Right ventricle myocardium superior (tissue), 1 donor: ENCODE measurements around the gene MED16. TPM values are rescaled to one million over a fixed set of nuclear protein-coding genes. Genes with fewer than 3 reads are reported as not detected.
"Not testable (repeated sequence)": the region's sequence is repeated elsewhere in the genome, so short reads cannot be mapped to it uniquely, and the experiment has no call there.

Experiments
- ATAC-seq: fragments of 200-7000 bp; cut with Tn5 transposase; one replicate; pipeline ENCODE4 v1.9.1; 2020; ENCODE audit warnings: mild to moderate bottlenecking; ENCODE audit not compliant: poor library complexity
- DNase-seq: peaks from one replicate; pipeline ENCODE4 v3.0.0-alpha.2; 2020
- intact Hi-C: fragments of 100-400 bp; cut with DNase I; formaldehyde crosslinking; loops from one replicate; pipeline ENCODE4 v1.11.2; 2022
- total RNA-seq: library from RNA; stranded (reverse); fragmentation: NEBNext Ultra II Directional; extraction: Animal tissue kit (Norgen Biotek cat#: 25700); gene quantifications from one replicate; pipeline ENCODE4 v1.2.1, GENCODE V29; 2021
- donor health status: DM: no; HTN: yes; CAD: no; lungs with severe emphysema.

Gene MED16
- total RNA-seq, 1 donor from 2014 or later = 19.1 TPM

DNA sequence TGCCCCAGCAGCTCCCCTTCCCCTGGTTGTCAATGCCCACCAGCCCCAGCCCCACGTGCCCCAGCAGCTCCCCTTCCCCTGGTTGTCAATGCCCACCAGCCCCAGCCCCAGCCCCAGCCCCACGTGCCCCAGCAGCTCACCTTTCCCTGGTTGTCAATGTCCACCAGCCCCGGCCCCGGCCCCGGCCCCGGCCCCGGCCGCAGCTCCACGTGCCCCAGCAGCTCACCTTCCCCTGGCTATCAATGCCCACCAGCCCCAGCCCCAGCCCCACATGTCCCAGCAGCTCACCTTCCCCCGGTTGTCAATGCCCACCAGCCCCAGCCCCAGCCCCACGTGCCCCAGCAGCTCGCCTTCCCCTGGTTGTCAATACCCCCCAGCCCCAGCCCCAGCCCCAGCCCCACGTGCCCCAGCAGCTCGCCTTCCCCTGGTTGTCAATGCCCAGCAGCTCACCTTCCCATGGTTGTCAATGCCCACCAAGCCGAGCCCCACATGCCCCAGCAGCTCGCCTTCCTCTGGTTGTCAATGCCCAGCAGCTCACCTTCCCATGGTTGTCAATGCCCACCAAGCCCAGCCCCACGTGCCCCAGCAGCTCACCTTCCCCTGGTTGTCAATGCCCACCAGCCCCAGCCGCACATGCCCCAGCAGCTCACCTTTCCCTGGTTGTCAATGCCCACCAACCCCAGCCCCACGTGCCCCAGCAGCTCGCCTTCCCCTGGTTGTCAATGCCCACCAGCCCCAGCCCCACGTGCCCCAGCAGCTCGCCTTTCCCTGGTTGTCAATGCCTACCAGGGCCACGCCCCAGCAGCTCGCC, 14.0 kb downstream of the MED16 start:
- intact Hi-C loops, ATAC-seq, DNase-seq: not testable (repeated sequence)

DNA sequence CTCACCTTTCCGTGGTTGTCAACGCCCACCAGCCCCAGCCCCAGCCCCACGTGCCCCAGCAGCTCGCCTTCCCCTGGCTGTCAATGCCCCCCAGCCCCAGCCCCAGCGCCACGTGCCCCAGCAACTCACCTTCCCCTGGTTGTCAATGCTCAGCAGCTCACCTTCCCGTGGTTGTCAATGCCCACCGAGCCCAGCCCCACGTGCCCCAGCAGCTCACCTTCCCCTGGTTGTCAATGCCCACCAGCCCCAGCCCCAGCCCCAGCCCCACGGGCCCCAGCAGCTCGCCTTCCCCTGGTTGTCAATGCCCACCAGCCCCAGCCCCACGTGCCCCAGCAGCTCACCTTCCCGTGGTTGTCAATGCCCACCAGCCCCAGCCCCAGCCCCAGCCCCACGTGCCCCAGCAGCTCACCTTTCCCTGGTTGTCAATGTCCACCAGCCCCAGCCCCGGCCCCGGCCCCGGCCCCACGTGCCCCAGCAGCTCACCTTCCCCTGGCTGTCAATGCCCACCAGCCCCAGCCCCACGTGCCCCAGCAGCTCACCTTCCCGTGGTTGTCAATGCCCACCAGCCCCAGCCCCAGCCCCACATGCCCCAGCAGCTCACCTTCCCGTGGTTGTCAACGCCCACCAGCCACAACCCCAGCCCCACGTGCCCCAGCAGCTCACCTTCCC, 14.9 kb downstream of the MED16 start:
- intact Hi-C loops, DNase-seq, ATAC-seq: not testable (repeated sequence)

DNA sequence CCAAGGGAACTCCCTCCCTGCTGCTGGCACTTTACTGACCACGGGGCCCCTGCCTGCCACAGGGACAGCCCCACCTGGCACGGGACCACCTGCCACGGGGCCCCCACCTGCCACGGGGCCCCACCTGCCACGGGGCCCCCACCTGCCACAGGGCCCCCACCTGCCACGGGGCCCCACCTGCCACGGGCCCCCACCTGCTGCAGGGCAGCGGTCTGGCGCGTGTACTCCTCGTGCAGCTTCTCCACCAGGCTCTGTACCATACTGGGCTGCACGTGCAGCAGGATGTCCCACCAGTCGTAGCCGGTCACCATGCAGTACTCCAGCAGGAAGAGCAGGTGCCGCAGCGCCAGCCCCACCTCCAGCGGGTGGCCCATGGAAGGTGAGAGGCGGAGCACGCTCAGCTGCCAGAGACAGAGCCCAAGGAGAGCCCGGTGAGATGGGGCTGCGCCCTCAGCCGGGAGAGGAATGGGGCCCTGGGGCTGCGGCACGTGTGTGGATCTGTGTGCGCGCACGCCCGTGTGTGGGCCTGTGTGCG, 16.1 kb downstream of the MED16 start:
- no peak for ATAC-seq
- no peak for DNase-seq
- intact Hi-C loops = no loop called here

DNA sequence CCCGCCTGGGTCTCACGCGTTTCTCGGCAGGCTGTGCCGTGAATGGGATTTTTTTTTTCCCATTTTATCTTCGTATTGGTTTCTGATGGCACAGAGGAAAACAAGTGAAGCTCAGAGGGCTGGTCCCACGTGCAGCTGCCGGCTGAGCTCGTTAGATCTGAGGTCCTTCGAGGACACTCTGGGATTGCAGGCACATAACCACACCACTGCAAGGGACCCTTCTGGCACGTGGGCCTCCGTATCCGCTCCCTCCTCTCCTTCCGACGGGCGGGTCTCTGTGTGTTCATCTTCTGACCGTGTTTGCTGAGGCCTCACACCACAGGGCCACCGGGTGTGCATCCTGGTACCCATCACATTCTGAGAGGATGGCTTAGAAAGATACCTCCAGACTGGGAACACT, 16.9 kb downstream of the MED16 start:
- no peak for DNase-seq
- ATAC-seq = no peak
- intact Hi-C loops = no loop called here

DNA sequence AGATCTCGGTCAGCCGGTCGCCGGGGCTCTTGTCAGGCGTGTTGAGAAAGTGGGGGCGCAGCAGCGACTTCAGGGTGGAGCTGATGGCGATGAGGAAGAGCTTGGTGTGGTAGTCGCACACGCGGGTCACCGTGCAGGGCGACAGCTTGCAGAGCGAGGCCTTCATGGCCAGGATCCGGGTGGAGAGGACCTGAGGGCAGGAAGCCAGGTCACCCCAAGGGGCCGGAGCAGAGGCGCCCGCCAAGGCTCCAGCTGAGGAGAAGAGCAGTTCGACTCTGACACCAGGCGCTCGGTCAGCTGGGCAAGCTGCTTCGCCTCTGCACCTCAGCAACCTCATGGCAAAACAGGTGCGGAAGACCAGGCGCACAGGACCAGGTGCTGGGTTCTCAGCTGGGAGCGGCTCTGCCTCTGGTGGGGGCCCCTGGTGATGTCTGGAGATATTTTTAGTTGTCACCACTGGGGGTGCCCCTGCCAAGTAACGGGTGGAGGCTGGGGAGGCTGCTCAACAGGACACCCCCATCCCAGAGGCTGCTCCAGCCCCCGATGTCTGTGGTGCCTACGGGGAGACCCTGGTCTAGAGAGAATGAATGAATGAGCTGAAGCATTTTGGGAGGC, 17.6 kb downstream of the MED16 start:
- intact Hi-C loops = no loop called here

DNA sequence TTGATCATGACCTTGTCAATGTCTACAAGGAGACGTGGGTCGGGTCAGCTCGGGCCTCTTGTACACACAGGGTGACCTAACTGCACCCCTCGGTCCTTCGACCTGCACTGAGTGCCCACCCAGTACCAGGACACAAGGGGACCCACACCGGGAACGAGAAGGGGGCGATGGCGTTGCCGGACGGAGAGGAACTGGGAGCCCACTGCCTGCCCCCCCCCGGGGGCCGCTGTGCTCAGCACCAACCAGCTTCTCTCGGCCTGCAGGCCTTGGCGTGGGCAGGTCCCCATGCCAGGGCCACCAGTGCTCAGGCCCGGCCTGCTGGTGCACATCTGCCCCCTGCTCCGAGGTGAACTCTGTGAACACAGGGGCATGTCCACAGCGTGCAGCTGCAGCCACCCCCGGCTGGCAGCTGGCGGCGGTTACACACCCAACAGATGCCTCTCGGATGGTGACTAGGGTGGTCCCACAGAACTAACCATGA, 19.4 kb downstream of the MED16 start:
- intact Hi-C loops = no loop called here
- ATAC-seq (no peak), DNase-seq (no peak)

More for the DNA sequence above, 17.6 kb downstream of the MED16 start:
- ATAC-seq (no peak), DNase-seq (no peak)

GRCh38 chr19:873084-873483, 19.9 kb downstream of the MED16 start:
- intact Hi-C loops = no loop called here
- DNase-seq (peak; percentile 68), ATAC-seq (no peak)

DNA sequence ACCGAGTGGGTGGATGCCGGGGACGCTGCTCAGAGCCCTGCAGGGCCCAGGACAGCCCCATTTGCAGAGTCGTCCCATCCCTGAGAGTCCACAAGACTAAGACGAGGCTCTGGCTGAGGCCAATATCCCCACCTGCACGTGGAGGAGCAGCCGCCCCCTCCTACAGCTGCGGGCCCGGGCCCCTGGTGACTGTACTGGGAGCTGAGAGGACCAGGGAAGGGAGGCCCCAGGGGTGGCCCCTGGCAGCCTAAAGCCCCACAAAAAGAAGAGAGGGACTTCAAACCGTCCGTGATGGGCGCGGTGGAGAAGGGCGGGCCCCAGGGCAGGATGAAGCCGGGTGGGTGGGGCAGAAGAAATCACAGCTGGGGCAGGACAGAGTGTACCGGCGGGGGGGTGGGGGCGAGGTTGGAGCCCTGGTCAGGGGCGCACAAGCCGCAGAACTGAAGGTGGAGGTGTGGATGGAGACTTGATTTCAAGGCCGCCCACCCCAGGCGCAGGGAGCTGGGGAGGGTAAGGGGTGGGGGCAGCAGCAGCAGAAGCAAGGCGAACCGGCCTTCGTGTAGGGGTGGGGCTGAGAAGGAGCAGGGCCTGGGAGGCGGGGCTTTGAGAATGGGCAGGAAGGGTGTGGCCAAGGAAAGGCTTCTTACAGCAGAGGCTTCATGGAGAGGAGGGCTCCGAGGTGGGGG, 20.6 kb downstream of the MED16 start:
- DNase-seq = peak; percentile 87
- peak; percentile 36 for ATAC-seq
- intact Hi-C loops = no loop called here

- intact Hi-C loops = no loop called here
Measured at GRCh38 chr19:871446-872265, 21.3 kb downstream of the MED16 start.

GRCh38 chr19:870963-871401, 22.0 kb downstream of the MED16 start:
- DNase-seq (peak; percentile 85), ATAC-seq (peak; percentile 35)
- intact Hi-C loops = no loop called here

More at GRCh38 chr19:871446-872265, 21.3 kb downstream of the MED16 start:
- DNase-seq = no peak
- no peak for ATAC-seq

DNA sequence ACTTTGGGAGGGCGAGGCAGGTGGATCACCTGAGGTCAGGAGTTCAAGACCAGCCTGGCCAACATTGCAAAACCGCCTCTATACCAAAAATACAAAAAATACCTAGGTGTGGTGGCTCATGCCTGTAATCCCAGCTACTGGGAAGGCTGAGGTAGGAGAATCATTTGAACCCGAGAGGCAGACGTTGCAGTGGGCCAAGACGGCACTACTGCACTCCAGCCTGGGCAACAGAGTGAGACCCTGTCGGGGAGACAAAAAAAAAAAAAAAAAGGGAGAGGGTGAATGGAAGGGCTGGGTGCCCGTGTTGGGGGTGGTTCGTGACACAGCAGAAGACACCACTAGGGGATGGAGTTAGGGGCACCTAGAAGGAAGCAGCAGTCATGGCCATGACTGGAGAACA, 22.7 kb downstream of the MED16 start:
- DNase-seq (no peak), ATAC-seq (no peak)
- intact Hi-C loops = no loop called here

DNA sequence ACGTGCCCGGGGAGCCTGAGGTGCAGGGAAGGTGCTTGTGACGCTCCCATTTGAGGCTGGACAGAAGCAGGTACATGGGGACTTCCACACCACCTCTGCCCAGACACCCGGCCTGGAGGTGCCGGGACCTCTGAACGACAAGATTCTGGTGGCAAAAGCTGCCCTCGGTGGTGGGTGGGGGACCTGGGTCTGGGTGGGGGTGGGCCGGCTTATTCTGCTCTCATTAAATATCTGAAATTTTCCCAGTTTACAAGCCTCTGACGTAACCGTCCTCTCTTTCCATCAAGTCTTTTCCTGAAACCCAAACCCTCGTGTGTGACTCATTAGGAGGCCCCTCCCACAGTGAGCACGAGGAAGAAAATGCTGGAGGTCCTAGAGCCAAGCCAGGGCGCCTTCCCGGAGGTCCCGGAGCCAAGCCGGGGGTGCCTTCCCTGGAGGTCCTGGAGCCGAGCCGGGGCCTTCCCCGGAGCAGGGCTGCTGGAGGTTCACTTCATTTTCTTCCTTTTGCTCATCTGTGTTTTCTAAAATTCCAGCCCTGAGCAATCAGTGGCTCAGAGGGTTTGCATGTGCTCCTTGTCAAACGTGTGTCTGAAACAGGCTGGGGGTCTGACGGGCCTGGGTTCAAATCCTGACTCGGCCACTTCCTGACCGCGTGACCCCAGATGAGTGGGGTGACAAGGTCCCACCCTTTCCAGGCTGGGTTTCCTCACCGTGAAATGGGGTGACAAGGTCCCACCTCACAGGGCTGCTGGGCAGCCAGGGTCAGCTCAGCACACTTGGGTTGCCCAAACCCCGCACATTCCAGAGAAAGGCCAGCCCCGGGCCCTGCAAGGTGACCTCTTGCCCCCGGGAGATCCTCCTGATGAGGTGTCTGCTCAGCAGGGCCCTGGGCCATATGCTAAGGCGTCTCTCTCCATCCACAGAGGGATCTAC, 23.5 kb downstream of the MED16 start:
- peak; percentile 72 for DNase-seq
- peak; percentile 19 for ATAC-seq
- intact Hi-C loops = loop anchor here (10.0 kb wide), 1 partner anchor 95 kb away; no protein-coding TSS in a partner anchor

- DNase-seq (no peak), ATAC-seq (peak; percentile 0)
- intact Hi-C loops = loop anchor here (10.0 kb wide), 1 partner anchor 94 kb away; no protein-coding TSS in a partner anchor
Measured at GRCh38 chr19:868458-869244, 24.3 kb downstream of the MED16 start.

DNA sequence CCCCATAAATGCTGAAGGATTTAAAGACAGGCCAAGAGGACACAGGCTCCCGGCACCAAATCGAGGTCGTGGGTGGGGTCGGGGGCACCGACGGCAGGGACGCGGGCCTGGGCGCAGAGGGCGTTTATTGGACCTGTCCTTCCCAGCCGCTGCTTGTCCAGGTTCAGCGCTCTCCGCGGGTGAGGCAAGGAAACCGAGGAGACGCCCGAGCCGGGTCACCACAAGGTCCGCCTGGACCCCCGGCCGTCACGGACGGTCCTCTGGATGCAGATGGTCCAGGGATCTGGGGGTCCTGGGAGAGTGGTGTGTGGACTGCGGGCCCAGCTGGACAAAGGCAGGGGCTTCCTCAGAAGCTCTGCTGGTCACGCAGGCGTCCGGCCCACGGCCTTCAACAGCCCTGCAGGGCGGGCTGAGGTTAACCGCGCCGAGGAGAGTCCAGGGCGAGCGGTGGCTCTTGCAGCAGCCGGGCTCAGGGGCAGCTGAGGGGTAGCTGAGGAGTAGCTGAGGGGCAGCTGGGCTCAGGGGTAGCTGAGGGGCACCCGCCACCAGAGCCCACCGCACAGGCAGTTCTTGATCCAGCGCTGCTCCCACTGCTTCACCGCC, 25.0 kb downstream of the MED16 start:
- DNase-seq = no peak
- no peak for ATAC-seq
- intact Hi-C loops = loop anchor here (10.0 kb wide), 1 partner anchor 93 kb away; no protein-coding TSS in a partner anchor

- intact Hi-C loops = loop anchor here (10.0 kb wide), 1 partner anchor 93 kb away; no protein-coding TSS in a partner anchor
- DNase-seq = no peak
- no peak for ATAC-seq
Measured at GRCh38 chr19:867301-867793, 25.6 kb downstream of the MED16 start.
